ENCODE data around the gene NUP155.

- TF ChIP-seq CTCF (IDR thresholded peaks at IDR 0.05) (no peak), POLR2A (IDR thresholded peaks at IDR 0.05) (no peak)
Observed at GRCh38 chr5:37283214-37283820, 87.6 kb downstream of the NUP155 start.

Data from uterus (tissue), 2 donors.